HG03159 (cell line): ENCODE results near the gene CAMTA1.

ENCODE experiments used
- ATAC-seq: cut with Tn5 transposase; IDR thresholded peaks from one replicate; pipeline ENCODE4 v1.9.1; 2021; ENCODE audit warnings: mild to moderate bottlenecking, moderate library complexity; ENCODE audit not compliant: unreplicated experiment

Gene CAMTA1

DNA sequence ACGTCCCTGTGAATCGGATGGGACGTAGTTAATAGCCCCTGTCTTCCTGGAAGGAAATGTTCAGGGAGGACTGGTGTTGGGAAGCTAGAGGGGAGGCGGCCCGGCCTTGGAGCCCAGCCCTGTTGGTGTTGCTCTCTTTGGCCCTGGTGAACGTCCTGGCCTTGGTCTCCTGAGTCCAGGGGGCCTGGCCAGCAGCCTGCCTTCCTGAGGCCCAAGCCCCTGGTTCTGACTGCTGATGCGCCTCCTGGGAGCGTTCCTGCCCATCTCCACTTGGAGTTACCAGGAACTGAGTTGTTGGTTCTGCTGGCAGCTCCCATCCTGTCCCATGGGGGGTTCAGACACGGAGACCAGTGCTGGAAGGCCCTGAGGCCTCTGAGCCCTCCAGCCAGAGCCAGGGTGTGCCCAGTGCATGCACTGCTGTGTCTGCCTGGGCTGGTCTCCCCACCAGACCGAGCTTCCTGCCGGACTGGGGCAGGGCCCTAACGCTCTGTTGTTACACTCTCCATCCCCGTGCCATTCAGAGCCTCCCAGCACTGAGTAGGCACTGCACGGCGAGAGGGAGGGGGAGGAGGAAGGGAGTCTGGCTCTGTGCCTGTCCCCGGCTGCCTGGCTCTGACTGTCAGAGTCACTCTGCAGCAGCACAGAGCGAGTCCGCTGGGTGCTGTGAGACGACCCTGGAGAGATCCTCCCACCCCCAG is 603.4 kb downstream of the CAMTA1 start:
- ATAC-seq: no peak

DNA sequence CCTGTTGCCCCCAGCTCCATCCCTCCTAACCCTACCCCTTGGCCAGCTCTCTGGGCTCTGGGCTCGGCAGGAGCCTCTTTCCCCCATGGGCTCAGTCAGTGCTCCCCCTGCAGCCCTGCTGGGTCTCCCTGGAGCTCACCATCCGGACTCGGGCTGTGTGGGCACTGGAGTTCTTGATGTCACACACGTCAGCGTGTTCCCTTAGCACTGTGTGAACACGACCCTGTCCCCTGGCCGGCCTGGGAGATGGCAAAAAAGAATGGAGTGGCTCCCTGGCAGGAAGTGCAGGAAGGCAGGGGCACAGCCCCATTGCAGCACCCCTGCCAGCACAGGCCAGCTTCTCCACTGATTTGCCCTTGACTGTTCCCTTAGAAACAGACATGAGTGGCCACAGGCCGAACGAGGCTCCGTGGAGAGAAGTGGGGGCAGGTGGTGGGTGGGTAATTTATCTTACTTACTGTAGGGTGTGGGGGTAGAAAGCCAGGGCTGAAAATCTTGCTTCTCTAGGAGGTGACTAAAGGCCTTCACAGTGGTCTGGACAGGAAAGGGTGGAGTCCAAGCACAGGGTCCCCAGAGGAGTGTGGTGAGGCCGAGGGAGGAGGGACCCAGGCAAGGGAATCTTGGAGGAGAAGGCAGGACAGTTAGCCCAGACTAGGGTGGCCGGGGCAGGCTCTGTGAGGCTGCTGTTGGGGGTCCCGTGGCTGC is 604.1 kb downstream of the CAMTA1 start:
- ATAC-seq: no peak

DNA sequence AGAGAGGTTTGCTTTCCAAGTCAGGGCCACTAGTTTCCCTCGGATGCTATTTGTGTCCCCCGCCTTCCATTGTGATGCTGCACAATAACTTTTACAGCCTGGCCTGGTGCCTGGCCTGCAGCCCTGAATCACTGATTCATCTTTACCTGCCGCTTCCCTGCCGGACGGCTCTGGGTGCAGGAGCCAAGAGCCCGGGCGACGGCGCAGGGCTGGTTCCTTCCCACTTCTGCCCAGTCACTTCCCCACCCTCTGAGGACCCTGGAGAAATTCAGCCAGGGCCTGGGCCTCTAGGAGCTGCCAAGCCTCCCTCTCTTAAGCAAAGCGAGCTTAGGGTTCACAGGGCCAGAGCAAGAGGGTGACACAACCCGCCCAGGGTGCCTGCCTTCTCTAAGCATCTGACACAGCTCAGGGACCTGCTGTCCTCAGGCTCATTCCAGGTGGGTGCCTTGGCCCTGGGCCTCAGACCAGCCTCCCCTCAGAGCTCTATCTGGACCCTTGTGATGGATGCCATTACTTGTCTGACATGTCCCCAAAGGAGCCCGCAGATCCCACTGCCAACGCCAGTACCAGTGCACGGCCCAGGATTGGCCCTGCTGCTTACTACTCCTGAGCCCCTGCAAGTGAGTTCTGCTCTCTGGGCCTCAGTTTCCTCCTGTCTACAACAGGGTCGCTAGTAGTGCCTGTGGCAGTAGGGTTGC is 604.8 kb downstream of the CAMTA1 start:
- no peak for ATAC-seq

DNA sequence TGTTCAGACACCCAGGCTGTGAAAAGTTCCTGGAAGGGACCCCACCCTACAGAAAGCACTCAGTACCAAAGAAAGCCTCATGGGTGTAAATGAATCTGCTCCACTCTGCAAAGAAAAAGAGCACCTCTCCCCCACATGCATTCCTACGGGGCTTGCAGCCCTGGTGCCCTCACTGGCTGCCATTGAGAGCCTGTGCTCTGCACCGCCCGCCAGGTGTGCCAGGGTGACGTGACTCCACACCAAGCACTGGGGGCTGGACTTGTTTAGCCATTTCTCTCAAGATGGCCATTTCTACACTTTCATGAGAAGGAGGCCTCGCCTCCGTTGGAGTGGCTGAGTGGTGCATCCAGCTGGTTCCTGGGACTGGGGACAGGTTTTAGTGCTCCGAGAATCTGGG is 605.3 kb downstream of the CAMTA1 start:
- no peak for ATAC-seq

DNA sequence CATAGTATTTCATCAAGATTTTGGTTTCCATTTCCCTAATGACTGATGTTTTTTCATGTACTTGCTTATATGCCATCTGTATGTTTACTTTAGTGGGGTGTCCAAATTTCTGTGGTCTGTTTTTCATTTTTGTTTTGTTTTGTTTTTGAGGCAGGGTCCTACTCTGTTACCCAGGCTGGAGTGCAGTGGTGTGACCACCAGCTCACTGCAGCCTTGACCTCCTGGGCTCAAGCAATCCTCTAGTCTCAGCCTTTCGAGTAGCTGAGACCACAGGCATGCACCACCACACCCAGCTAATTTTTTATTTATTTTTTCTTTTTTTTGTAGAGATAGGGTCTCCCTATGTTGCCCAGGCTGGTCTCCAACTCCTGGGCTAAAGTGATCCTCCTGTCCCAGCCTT is 607.9 kb downstream of the CAMTA1 start:
- no peak for ATAC-seq

DNA sequence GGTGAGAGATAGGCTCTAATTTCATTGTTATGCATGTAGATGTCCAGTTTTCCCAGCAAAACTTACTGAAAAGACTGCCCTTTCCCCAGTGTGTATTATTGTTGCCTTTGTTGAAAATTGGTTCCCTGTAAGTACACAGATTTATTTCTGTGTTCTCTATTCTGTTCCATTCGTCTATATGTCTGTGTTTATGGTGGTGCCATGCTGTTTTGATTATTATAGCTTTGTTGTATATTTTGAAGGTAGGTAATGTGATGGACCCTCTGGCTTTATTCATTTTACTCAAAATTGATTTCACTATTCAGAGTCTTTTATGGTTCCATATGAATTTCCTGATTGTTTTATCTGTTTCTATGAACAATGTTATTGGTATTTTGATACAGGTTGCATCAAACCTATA is 610.0 kb downstream of the CAMTA1 start:
- no peak for ATAC-seq

DNA sequence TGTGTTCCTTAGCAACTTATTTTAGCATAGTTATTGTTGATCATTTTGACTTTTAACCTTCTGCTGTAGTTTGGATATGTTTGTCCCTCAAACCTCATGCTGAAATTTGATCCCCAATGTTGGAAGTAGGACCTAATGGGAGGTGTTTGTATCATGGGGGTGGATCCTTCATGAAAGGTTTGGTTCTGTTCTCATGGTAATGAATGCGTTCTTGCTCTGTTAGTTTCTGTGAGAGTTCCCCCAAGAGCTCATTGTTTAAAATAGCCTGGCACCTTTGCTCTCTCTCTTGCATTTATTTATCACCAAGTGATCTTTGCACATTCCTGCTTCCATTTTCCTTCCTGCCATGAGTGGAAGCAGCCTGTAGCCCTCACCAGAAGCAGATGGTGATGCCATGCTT is 613.7 kb downstream of the CAMTA1 start:
- no peak for ATAC-seq

DNA sequence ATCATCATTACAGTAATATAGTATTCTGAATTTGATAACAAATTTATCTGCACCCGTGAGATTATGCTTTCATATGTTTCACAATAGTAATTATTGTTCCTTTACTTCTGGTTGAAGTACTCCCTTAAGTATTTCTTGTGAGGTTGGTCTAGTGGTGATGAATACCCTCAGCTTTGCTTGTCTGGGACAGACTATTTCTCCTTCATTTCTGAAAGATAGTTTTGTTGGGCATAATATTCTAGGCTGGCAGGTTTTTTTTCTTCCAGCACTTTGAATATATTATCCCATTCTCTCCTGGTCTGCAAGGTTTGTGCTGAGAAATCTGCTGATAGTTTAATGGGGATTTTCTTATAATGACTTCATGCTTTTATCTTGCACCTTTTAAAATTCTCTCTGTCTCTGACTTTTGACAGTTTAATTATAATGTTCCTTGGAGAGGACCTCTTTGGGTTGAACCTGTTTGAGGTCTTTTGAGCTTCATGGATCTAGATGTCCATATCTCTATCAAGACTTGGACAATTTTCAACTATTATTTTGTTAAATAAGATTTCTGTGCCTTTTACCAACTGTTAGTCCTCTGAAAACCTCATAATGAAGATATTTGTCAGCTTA is 614.4 kb downstream of the CAMTA1 start:
- ATAC-seq: no peak

DNA sequence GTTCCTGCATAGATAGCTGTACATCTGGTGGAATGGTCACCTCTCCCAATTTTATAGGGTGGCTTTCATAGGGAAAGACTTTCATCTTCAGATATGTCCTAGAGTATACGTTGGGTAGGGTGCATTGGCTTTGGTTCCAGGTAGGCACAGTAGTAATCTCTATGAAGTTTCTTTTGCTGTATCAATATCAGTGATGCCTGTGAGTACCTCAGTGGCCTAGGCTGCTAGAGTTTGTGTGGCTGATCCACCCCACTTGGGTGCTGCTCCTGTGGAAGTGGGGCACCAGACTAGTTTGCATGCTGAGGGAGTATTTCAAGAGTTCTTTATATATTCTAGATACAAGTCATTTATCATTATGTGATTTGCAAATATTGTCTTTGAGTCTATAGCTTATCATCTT is 615.3 kb downstream of the CAMTA1 start:
- no peak for ATAC-seq

DNA sequence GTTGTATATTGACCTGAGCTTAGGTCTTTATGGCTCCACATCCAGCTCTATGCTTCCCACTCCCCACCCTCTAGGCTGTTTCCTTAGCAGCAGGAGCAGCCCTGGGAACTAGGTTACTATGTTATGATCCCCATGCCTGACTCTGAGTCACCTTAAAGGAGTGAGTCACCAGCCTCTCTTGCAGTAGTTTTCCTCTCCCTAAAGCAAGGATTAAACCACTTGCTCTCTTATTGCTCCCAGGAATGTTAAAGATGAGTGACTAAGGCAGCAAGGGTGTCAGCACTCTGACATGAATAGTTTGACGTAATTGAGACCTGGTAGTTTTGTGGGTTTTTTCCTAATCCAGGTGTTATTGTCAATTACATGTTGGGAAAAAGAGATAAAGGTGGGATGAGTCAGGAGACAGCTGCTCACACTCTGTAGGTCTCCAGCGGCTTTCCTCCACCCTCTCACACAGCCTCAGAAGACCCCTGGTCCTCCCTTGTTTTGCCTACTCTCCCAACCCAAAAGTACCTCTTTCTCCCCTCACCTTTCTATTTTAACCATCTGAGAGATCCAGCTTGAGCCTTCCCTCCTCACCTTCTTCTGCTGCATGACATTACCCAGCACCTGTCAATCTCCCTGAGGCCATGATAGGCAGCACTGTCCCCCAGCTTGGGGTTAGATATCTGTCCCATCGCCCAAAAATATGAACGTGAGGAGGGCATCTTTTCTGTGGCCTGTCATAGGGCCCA is 616.7 kb downstream of the CAMTA1 start:
- ATAC-seq: no peak

DNA sequence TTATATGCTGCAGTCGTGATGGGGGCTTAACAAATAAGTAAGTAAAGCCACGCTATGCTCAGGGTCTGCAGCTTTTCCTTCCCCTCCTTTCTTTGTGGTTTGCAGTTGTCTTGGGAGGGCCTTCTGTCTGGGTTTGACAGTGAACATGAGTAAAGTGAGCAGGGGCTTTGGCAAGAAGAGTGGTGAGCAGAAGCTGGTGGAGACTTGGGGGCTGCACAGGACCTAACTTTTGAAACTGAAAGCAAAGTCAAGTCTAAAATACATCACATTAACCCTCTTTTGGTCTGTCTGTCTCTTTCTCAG is 617.2 kb downstream of the CAMTA1 start:
- ATAC-seq: no peak

DNA sequence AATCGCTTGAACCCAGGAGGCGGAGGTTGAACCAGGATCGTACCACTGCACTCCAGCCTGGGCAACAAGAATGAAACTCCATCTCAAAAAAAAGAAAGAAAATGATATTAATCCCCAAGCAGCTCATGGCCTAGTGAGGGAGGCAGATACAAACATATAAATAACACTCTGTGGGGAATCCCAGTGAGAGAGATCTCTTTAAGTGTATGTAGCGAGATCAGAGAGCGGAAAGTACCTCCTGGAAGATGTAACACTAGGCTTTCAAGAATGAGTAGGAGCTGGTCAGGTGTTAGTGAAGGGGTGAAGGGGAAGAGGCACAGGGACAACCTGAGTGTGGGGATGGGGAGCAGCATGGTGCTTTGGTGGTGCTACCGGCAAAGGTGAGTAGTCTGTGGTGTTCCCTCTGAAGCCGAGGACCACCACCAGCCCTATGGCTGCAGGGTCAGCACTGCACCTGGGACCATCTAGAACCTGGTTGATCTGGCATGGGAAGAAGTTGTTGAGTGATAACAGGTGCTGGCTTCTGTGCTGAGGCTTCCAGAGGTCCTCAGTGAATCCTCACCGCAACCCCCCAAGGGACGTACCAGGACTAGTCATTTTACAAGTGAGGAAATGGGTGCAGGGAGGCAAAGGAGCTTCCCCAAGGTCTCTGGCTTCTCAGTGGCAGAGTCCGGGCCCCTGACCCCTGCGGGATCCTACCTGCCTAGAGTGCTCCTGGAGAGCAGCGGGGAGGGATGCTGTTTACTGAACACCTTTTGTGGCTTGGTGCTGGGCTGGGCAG is 618.2 kb downstream of the CAMTA1 start:
- no peak for ATAC-seq

DNA sequence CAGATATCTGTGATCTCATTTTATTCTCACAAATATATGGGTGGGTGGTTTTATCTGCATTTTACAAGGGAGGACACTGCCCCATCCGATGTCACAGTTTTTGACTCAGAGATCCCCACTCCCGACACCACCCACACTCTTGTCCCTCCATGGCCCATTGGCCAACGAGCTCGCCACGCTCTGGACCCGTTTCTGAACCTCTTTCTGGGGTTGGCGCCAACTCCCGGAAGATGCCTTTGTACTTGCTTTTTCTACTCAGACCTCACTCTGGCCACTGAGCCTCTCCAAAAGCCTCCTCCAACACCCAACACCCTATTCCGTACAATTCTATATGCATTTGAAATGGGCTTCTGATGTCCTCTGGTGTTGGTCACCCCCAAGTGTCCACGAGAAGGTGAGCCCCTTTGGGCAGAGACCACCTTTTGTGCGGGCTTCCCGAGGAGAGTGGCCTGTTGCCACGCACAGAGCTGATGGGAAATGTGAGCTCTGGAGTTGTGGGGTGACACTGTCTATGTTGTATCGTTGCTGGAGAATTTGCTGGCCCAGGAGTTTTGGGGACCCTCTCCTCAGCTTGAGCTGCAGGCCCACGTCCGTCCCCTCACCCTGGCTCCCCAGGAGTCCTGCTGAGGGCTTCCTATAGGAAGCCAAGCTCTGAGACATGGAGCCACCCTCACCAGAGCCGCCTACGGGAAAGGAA is 618.9 kb downstream of the CAMTA1 start:
- ATAC-seq: no peak

DNA sequence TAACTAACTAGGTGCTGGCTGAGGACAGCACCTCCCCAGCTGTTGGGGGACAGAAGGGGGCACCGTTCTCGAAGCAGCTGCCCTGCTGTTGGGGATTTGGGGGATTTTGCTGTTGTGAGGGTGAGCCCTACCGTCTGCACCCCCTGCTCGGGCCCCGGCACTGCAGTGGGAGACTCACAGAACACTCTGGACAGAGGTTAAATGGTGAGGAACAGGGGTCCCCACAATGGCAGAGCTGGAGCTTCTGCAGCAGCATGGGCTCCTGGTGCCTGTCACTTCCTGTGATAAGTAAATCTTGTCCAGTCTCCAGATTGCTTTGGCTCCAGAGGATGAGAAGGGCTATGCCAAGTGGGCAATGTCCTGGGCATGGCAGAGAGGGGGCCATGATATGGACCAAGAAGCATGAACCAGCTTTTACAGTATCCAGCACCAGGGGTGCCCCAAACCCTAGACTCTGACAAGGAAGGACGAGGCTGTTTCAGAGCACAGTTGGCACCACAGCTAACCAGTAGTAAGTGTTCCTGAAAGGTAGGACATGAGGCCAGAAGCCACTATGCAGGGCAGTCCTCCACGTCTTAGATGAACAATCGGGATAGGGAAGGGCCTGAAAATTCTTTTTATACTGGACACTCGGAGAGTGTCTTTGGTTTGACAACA is 620.7 kb downstream of the CAMTA1 start:
- no peak for ATAC-seq

DNA sequence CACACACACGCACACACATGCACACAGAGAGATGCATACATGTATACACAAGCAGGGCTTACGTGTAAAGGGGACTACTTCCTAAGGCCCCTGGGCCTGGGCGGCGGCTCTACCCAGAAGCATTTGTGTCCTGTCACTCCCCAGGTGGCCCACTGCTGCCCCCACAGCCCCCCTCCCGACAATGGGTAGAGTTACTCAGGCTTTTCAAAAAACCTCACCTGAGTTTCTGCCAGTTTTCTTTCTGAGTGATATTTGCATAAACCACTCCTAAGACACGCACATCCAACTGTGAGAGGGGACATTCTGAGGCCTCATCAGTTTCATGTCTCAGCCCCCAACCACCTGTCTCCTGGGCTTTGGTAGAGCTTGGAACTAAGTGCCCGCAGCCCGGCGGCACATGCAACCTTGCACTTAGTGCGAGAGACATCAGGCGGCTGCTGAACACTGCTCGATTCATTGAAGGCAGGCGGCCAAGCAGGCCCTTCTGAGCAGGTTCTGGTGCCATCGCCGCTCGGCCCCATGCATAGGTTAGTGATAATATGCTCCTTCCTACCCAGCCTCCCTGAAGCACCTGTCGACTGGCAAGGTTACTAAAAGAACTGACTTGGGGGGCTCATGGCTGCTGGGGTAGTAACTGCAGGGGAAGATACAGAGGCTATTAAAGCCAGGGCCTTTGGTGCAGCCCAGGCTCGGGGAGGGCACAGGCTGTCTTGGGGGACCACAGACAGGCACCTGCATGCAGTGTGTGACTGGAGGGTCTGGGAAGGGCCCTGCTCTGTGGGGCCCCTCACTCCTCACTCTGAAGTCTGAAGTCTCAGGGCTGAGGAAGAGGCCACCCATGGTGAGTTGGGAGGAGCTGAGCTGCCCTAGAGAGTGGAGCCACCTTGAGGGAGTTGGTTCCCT is 621.6 kb downstream of the CAMTA1 start:
- ATAC-seq: no peak

DNA sequence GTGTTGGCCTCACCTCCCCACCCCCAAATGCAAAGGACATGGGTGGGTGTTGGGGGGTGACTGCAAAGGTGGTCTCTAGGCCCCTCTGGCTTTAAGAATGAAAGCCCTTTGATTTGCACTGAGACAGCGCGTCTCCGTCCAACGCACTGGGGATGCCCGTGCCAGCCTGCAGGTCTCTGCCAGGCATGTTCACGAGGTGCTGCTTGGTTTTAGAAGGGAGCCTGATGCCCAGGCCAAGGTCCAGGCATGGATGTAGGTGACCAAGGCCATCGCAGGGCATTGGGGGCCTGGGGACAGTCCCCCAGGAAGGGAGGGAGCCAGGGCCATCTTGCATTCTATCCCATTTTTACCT is 622.3 kb downstream of the CAMTA1 start:
- ATAC-seq: no peak

DNA sequence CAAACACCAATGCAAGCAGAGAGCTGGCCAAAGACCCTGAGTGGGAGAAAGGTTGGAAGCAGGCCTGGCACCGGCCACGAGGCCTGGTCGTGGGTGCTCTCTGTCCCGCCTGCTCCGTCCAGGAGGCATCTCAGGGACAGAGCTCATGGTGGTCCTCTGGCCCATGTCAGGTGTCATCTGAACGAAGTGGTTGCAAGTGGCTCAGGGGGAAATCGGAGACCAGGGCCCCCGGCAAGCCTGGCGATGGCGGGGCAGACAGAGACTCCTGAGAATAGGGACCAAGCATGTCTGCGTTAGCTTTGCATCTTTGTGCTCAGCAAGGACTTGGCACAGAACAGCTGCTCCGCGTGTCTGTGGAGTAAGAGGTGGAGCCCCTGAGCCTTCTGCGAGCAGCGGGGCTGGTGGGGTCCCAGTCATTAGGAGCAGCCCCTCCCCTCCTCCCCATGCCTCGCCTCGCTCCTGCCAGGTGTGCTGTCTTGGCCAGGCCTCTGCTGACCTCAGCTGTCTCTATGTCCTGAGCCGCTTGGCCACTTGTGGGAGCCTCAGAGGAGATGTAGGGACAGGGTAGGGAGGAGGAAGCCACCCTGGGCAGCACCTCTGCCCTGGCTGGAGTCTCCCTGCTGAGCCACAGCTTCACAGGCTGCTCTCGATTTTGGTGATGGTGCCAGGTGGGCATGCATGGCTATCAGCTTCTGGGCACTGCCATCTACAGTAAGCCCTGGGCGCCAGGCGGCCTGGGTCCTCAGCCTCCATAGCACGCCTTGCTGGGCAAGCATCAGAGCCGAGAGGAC is 622.9 kb downstream of the CAMTA1 start:
- no peak for ATAC-seq

DNA sequence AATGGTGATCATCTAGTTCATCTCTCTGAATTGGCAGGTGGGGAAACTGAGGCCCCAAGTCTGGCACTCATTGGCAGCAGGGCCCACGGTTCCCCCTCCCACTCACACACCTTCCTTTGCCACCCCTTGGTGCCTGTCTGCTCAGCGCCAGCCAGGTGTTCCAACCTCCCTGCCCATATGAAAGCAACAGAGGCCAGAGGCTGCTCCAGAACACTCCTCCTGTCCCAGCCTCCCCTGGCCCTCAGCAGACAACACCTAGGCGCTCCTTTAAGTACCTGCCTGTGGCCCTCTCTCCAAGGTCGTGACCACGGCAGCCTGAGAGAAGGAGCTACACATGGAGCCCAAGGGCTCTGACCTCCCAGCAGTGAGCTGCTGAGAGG is 623.5 kb downstream of the CAMTA1 start:
- no peak for ATAC-seq
